HG03064 (cell line): ENCODE results near the gene PDIA2.
"Not testable (repeated sequence)": the region's sequence is repeated elsewhere in the genome, so short reads cannot be mapped to it uniquely, and the experiment has no call there.

Experiments used
- ATAC-seq: cut with Tn5 transposase; IDR thresholded peaks from one replicate; pipeline ENCODE4 v1.9.1; 2021; ENCODE audit warnings: low read depth; ENCODE audit not compliant: unreplicated experiment

Gene PDIA2

DNA sequence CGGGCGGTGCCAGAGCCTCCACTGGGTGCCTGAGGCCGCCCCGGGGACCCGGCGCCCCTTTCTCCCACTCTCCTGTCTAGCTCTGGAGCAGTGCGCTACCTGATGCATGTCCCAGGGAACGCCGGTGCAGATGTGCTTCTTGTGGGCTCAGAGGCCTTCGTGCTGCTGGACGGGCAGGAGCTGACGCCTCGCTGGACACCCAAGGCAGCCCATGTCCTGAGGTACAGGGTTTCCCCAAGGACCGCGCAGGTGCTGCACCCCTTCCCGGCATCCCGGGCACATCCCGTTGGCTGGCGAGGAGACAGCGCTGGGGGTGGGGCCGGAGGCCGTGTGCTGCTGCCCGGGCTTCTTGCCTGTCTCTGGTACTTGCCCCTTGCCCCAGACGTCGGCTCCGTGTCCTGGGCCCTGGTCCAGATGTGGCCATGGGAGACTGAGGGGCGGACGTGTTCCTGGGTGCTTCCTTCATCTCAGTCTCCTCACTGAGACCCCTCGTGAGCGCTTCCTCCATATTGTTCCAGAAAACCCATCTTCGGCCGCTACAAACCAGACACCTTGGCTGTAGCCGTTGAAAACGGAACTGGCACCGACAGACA is 19.7 kb upstream of the PDIA2 start:
- no peak for ATAC-seq

DNA sequence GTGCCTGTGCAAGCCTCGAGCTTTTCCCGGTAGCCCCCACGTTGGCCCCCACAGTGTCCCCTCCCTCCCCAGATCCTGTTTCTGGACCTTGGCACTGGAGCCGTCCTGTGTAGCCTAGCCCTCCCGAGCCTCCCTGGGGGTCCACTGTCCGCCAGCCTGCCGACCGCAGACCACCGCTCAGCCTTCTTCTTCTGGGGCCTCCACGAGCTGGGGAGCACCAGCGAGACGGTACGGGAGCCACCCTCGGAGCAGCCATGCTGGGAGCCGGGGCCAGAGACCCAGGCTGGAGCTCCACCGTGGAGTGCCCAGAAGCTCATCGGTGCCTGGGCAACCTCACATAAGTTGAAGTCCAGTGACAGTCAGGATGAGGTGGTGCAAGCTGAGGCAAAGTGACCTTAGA is 19.0 kb upstream of the PDIA2 start:
- no peak for ATAC-seq

DNA sequence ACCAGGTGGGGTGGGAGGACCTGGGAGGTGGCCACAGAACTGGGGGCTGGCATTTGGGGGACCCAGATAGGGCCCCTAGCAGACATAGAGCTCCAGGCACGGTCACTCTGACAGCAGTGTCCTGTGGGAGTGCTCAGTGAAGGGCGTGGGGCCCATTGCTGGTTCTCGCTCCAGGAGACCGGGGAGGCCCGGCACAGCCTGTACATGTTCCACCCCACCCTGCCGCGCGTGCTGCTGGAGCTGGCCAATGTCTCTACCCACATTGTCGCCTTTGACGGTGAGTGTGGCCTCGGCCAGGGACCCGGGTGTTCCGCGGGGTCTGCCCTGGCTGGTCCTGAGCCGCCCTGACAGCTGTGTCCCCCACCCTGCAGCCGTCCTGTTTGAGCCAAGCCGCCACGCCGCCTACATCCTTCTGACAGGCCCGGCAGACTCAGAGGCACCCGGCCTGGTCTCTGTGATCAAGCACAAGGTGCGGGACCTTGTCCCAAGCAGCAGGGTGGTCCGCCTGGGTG is 18.5 kb upstream of the PDIA2 start:
- ATAC-seq = no peak

DNA sequence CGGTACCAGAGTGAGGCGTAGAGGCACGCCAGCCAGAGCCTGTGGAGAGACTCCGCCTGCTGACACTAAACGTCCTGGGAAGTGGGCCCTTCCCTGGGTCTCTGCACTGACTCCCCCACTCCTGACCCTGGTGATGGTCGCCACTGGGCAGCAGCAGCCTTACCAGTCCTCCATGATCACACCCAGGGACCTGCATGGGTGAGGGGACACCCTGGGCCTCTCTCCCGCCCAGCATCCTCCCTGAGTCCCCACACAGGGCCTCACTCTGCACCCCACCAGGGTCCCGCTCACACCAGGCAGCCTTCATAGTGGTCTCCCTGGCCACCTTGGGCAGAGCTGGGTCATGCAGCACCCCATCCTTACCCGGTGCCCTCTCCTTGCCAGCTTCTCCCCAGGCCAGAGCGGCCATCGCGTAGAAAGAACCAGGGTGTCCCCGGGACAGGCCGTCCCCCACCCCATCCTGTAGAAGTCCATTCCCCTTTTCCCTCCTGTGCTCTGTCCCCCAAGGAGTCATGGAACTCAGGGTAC is 17.9 kb upstream of the PDIA2 start:
- no peak for ATAC-seq

DNA sequence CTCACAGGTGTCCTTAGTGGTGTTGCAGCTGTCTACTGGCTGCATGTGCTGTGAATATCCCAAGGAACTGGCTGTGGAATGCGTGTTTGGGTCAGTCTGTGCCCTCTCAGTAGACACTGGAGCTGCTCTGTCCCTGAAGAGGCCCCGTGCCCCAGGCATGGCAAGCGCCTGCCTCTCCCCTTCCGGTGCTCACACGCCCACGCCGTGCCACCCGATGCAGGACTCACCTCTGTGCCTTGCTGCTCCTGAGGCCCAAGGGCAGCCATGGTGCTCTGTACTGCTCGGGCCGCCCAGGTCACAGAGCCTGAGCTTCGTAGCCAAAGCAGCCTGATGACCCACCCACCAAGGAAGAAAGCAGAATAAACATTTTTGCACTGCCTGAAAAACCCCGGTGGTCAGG is 17.3 kb upstream of the PDIA2 start:
- no peak for ATAC-seq

DNA sequence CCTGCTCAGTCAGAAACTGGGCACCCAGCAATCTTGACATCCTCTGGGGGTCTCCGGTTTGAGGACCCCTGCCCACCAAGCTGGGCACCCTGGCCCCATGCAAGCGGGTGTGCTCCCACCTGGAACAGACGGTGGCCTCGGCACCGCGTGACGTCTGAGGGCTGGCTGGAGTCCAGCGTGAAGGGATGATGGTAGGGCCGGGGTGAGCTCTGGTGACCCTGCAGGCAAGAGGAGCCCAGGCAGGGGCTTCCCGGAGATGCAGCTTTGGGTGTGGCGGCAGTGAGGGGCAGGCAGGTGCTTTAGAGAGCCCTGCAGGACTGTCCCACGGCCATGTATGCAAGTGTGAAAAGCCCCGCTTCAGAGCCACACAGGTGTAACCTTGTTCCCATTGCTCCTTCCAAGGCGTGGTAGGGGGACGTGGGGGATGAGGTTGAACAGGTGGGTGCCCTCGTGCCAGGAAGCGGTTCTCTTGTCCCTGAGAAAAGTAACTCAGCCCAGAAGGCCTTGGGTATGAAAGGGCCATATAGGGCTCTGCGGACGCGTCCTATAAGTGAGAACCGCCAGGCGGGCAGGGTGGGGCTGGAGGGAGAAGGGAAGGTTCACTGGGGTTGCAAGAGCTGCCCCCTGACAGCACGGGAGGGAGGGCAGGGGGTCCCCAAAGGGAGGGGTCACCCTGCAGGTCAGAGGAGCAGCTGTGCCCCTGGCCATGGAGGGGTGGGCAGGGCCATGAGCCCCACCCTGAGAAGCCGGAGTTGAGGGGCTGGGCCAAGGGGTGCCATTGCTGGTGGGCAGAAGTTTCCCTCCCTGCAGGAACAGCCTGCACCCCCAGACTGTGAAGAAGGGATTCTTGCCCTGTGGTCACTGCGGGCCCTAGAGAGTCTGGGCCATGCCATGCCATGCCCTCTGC is 16.5 kb upstream of the PDIA2 start:
- no peak for ATAC-seq

DNA sequence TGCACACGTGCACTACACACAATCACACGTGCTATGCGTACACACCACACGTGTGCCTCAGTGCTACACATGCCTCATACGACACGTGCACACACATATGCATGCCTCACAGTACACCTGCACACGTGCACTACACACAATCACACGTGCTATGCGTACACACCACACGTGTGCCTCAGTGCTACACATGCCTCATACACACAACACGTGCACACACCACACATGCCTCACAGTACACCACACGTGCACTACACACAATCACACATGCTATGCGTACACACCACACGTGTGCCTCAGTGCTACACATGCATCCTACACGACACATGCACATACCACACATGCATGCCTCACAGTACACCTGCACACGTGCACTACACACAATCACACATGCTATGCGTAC is 15.4 kb upstream of the PDIA2 start:
- not testable (repeated sequence) for ATAC-seq

DNA sequence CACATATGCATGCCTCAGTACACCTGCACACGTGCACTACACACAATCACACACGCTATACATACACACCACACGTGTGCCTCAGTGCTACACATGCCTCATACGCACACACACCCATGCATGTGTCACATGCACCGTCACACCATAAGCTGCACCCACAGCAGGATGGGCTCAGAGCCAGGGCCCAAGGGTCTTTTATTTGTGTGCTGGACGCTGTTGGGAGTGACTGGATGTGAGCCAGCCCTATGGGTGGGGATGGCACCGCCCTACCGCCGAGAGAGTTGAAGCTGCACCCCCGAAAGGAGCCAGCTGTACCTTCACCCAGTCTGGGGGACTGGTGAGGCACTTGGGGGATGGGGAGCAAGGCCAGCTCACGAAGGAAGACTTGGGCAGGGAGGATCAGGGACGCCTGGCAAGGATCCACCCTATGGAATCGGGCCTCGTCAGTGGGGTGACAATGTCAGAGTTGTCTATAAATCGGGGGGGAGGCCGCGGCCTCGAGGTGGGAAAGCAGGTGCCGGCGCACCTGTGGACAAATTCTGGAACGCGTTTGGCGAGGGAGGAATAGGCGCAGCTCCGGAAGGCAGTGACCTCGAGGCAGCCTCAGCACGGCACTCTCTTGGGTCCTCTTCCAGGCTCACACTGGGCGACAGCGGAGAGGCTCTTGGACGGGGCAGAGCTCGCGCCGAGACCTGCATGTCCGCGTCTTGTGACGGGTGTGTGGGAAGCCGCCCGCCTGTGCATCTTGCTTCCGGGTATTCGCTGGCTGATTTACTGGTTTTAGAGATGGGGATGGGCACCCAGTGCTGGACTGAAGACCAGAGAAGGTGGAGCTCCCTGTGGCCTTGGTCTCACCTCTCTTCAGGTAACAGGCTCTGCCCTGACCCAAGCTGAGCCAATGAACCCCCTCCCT is 14.6 kb upstream of the PDIA2 start:
- no peak for ATAC-seq

DNA sequence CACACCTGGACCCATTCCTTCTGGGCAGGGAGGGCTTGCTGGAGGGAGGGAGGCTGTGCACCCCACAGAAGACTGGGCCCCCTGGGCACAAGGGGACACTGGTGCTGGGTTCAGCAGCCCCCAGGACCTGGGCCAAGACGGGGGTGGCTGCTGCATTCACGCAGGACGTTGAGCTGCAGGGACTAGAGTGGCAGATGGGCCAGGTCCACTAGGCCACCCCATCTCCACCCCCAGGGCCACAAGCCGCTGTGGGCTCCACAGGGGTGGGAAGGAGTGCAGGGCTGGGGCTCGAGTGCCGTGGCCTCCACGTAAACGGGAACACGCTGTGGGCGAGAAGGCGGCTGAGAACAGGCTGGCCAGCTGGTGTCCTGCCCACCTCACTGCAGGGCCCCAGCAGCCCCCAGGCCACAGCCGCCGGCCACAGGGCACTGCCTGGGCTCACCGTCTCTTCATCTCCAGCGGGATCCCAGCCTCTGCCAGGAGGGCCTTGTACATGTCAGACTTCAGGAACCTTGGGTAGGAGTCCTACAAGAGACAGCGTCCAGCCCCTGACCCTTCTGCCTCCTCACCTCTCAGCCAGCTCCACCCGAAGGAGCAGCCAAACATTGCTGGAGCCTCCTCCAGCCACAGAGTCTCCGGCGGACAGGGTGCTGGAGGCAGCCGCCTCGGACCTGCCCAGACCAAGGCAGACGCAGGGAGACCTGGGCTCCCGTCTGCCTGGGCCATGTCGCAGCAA is 13.7 kb upstream of the PDIA2 start:
- ATAC-seq = no peak

DNA sequence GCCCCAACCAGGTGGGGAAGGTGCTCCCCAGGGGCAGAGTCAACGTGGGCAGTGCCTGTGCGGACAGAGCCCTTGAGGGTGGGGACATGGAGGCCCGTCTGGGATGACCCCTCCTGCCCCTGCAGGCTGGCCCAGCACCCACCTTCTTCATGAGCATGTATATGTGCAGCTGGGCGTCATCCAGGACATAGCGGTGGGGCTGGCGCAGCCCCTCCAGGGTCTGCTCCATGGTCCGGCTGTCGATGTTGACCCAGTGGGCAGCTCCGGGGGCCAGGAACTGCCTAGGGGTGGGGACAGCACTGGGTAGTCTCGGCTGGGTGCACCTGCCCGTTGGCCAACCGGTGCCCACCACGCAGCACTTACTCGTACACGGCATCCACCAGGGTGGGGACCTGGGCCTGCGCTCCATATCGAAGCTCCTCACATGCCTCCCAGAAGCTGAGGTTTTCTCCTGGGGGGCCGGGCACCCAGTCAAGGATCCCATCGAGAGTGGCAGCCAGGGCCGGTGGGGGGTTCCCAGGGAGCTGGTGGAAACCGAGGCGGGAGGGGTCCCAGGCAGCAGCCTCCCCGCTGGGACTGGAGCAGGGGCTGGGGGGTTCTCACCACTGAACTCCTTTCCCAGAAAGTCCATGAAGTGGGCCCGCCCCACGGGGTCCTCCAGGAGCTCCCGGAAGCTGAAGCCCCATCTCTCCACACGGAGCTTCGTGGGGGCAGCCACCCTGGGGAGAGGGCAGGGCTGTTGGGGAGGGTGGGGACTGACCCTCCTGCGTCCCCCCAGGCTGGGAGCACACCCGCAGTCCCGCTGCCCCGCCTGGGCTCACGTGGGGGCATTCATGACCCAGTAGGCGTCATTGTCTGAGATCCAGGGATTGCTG is 12.3 kb upstream of the PDIA2 start:
- no peak for ATAC-seq

DNA sequence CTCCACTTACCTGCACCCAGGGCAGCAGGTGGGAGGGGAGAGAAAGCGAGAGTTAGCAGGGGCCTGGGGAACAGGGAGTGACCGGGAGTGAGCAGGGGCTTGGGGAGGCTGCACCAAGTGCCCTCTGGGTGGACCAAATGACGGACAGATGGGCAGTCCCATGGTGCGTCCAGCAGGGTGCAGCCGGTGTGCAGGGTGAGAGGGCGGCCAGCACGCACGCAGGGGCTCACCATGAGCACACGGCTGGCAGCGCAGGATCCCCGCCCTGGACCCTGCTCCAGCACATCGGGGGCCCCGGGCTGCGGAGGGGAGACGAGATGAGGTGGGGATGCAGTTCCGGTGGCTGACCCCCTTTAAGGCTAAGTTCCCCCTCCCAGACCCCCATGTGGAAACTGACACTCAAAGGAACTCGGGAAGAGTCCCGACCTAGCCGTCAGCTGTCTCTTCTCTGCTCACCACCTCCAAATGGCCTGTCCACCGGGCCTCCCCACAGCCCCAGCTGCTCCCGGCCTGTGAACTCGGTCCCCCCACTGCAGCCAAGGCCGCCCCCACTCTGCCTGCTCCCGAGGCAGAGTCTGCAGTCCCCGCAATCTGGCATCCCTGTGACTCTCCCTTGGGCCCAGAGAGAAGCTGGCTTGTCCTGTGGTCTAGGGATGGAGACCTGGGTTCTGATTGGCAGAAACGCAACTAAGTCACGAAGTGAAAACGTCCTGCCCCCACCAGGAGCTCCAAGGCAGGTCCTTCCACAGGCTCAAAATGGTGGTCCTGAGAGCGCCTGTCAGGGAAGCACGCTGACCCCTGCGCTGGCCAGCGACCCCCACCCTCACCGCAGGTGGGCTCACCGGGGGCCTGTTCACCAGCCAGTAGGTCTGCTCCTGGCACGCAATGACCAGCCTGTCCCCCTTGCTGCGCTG is 10.1 kb upstream of the PDIA2 start:
- no peak for ATAC-seq

DNA sequence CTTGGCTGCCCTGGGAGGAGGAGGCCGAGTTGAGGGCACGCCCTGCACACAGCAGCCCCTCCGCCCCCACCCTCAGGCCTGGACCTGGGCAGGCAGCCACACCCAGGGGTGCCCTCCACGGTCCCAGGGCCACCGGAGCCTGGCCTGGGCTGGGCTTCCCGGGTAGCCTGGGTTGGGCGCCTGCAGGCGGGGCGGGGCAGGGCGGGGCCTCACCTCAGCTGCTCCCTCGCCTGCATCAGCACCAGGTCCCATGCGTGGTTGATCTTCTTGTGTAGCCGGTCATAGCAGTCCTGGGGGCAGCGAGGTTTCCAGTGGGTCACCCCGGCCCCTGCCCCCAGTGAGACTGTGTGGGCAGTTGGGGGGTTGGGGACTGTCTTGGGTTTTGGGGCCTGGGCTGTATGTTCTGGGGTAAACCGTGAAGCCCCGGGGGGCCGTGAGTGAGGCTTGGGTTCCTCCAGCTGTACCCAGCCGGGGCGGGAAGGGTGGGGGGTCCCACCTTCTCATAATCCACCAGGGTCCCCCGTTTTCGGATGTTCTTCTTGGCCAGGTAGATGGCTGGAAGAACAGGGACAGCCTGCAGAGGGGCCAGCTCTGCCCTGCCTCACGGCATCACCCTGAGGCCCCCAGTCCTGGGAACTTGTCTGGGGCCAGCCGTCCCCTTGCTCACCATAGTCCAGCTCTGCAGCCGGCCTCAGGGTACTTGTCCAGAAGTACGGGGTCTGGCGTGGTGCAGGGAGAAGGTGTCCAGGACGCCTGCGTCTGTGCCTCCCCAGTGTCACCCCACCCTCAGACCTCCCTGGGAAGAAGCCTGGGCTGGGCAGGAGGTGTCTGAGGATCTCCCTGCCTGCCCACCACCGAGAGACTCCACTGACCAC is 9.2 kb upstream of the PDIA2 start:
- ATAC-seq = no peak

DNA sequence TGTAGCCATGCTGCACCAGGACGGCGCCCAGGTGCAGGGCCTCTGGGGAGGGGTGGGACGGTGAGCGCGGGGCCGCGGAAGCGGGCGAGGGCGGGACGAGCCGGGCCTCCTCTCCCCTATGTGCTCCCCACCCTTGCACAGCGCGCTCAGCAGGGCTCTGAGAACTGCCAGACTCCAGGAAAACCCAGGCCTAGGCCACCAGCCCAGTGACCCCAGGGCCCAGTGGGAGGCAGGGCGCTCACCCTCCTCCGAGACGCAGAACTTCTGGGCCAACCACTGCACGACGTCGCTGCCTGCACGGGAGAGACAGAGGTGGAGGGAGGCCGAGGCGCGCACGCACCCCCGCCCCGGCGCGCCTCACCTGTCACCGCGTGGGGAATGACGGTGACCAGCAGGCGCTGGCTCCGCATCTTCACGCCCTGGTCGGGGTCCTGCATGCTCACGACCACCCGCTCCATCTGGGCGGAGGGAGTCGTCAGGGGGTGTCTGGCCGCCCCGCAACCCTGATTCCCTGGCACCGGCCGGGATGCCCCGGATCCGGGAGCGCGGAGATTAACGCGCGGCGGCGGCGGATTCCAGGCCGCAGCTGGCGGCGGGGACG is 7.8 kb upstream of the PDIA2 start:
- no peak for ATAC-seq

DNA sequence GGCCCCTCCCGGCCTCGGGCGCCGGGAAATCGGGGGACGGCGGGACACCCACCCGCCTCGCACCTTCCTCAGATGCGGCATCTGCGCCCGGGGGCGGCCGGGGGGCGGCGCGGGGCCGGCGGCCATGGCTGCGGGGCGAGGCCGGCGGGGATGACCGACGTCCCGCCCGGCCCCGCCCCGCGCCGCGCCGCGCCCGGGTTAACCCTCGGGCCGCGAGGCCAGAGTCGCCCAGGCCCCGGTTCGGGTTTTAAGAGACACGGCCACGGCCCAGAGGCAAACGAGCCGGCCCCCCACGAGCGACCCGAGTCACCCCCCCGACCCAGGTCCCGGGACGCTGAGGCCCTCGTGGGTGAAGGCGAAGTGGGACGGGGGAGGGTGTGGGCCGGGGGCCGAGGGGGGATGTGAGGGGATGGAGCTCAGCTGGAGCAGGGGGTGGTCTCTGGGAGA is 7.2 kb upstream of the PDIA2 start, which contains the start of gene RGS11:
Gene RGS11 (minus strand): TSS at position 159 of the 447 bp plus-strand sequence. CDS start 33 bp downstream, at position 126.
- no peak for ATAC-seq

DNA sequence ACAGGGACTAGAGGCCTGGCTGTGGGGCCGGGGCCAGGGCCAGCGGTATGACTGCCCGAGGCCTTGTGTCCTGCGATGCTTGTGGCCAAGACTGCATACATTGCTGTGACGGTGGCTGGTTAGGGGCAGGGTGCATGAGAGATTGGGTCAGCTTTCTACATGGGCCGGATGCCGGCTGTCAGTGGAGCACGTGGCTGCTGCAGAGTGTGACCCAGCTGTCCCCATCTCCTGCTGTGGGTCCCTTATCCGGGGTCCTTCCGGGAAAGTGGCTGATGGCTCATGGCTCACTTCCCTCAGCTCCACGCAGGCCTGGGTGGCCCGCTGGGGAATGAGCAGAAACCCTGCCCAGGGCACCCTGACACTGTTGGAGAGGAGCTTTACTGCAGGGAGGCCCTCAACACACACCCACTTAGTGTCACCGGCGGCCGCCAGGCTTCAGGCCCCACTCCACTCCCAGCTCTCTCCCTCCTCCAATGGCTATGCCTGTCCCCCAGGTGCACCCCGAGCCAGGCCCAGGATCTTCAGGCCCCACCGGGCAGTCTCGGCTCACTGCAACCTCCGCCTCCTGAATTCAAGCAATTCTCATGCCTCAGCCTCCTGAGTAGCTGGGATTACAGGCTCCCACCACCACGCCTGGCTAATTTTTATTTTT is 6.4 kb upstream of the PDIA2 start:
- no peak for ATAC-seq

DNA sequence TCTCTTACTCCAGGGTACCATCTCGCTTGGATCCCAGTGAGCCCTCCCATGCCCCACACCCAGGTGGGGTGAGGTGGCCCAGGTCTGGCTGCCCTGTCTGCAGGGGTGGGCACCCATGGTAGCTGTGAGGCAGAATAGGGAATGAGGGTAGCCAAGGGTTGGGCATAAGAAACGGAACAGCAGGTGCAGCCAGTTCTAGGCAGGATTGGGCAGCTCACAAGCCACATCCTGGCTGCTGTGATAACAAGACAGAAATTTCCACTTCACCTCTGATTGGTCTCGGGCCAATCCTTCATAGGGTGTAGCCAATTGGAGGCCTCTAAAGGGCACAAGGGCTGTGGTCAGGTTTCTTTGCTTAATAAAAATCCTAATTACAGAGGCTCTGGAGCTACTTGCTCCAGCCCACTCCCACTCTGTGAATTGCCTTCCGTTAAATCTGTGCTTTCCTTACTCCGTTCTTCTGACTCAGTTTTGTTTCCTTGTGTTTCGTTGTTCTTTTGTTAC is 4.0 kb upstream of the PDIA2 start:
- ATAC-seq = no peak
